NCI-H82 (cell line): ENCODE measurements around the gene ABTB1.
"Not testable (repeated sequence)": the region's sequence is repeated elsewhere in the genome, so short reads cannot be mapped to it uniquely, and the experiment has no call there.

Experiments used
- DNase-seq: peaks from one replicate; lab custom pipeline; 2025; lab: John Stamatoyannopoulos, UW

Gene ABTB1

DNA sequence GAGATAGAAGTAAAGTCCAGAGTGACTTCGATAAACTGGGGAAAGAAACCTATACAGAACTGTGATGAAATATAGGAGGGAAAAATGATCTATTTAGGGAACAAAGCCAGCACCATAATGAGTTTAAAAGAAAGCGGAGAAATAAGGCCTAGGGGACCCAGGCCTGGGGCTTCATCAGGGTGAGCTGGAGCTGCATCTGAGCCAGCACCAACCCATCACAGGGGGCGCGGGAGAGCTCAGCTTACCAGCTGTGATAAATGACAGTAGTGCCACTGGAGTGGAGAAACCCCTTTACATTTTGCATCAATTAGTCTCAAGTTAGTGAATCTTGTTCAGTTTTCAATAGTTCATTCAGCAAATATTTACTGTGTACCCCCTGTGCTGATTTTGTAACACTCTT is 22.5 kb upstream of the ABTB1 start:
- DNase-seq = no peak

GRCh38 chr3:127651516-127652172 is 21.1 kb upstream of the ABTB1 start:
- DNase-seq = no peak

GRCh38 chr3:127652246-127652995 is 20.3 kb upstream of the ABTB1 start:
- peak; percentile 82 for DNase-seq

- DNase-seq = no peak
Observed at GRCh38 chr3:127654374-127654773, 18.4 kb upstream of the ABTB1 start.

DNA sequence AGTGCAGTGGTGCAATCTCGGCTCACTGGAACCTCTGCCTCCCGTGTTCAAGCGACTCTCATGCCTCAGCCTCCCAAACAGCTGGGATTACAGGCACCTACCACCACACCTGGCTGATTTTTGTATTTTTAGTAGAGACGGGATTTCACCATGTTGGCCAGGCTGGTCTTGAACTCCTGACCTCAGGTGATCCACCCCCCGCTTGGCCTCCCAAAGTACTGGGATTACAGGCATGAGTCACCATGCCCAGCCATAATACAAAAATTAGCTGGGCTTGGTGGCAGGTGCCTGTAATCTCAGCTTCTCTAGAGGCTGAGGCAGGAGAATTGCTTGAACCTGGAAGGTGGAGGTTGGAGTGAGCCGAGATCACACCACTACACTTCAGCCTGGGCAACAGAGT is 17.8 kb upstream of the ABTB1 start:
- not testable (repeated sequence) for DNase-seq

GRCh38 chr3:127655641-127656040 is 17.1 kb upstream of the ABTB1 start:
- no peak for DNase-seq

DNA sequence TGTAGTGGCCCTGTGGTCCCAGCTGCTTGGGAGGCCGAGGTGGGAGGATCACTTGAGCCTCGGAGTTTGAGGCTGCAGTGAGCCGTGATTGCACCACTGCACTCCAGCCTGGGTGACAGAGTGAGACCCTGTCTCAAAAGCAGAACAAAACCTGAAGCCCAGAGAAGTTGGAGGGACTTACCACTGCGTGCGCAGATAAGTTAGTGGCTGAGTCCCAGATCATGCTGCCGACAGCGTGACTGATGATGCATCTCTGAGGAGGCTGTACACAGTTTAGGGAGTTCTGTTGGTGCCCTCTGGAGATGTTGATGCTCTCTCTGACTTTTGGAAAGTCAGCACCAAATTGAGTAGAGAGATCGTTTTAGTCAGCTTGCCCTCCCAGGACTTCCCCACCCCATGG is 15.8 kb upstream of the ABTB1 start:
- DNase-seq = no peak

- DNase-seq = no peak
Observed at GRCh38 chr3:127658234-127658633, 14.5 kb upstream of the ABTB1 start.

- no peak for DNase-seq
Observed at GRCh38 chr3:127660621-127661251, 12.0 kb upstream of the ABTB1 start.

DNA sequence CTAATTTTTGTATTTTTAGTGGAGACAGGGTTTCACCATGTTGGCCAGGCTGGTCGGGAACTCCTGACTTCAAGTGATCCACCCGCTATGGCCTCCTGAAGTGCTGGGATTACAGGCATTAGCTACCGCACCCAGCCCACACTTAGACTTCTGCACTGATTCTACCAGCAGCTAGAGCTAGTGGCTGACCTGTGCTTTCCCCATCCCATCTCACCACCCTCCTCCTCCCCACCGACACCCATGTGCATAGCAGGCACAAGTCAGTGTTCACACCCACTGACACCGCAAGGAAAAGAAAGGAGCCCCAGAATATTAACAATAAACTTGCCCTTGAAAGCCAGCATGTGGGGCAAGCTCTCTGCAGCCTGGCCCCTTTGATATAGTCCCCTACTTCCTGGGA is 11.2 kb upstream of the ABTB1 start:
- DNase-seq = no peak

GRCh38 chr3:127662001-127662469 is 10.7 kb upstream of the ABTB1 start:
- no peak for DNase-seq

DNA sequence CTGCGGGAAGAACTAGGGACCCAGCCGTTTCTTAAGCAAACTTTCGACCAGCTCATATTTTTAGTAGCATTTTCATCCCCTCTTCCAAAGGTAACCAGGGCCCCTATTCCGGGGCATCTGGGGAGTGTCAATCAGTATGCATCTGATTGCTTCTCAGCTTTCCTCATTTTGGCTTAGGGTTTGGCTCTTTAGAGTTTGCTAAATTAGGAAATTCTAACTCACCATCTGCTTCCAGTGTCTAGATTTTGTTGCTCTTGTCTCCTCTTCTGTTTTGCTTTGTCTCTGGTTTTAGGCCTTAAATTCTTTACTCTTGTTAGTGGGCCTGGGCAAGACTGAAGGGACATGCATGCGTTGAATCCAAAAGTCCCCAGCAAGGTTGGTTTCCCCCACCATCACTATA is 9.6 kb upstream of the ABTB1 start:
- no peak for DNase-seq

GRCh38 chr3:127665165-127665564 is 7.6 kb upstream of the ABTB1 start:
- no peak for DNase-seq

- no peak for DNase-seq
Observed at GRCh38 chr3:127665586-127665985, 7.2 kb upstream of the ABTB1 start.

- DNase-seq = no peak
Observed at GRCh38 chr3:127666676-127667075, 6.1 kb upstream of the ABTB1 start.

DNA sequence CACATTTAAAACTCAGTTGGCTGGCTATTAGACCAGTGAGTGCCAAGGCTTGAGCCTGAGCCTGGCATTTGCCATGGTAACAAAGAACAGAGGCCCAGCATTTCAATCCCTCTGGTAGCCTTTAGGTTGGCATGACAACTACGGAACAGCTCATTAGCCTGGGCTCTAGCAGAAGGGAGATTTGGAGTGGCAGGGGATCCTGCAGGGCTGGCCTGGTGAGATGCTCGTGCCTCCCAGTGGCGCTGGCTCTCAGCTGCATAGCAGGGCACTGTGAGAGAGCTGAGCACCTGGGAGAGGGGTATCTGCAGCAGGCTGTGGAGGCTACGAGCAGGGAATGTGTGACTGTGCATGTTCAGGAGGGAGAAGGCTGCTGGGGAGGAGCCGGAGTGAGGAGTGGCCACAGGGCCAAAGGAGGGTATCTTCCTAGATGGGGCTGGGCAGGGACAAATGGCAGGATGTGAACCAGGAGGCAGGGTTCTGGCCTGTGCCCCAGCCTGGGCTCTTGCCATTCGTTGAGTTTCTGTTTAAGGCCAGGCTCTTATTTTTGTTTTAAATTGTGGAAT is 5.6 kb upstream of the ABTB1 start:
- DNase-seq = no peak

- no peak for DNase-seq
Observed at GRCh38 chr3:127668906-127669305, 3.8 kb upstream of the ABTB1 start.

- no peak for DNase-seq
Observed at GRCh38 chr3:127669541-127670228, 3.1 kb upstream of the ABTB1 start.

GRCh38 chr3:127670229-127670559 is 2.6 kb upstream of the ABTB1 start:
- no peak for DNase-seq

DNA sequence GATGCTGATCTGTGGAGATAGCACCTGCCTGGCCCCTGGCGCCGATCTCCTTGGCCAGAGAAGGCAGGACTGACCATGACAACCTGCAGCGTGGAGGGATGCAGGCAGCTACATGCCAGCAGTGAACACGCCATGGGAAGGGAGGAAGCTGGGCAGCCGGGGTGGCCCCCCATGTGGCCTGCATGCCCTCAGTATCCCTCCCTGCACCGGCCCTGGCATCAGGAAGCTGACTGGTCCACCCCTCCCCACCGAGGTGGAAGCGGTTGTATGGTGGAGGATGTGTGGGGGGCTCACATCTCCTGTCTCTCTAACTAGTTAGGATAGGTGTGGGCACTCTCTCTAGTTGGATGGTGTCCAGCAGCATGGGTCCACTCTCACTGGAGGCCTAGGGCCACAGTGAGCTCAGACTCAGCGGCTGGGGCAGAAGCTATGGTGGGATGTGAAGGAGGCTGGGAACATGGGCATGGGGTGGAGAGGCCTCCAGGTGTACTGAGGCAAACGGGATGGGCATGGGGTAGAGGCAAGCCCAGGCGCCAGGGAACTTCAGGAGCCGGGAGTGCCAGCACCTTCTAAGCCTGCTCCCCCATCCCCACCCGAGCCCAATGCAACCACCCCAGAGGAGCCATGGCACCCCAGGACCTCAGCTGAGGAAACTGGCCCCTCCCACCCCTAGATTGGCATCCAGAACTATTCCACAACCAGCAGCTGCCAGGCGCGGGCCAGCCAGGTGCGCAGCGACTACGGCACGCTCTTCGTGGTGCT is 1.8 kb upstream of the ABTB1 start:
- DNase-seq = no peak

GRCh38 chr3:127671523-127672428 is 976 bp upstream of the ABTB1 start:
- peak; percentile 39 for DNase-seq
